Measurements from ENCODE around the gene ADARB2. TPM values are rescaled to one million over a fixed set of nuclear protein-coding genes. Genes with fewer than 3 reads are reported as not detected.

Gene ADARB2
- polyA plus RNA-seq, 1 donor: 0.16 TPM

- no peak for DNase-seq (ENCODE audit: low read depth)
Observed at GRCh38 chr10:1141701-1142100, 595.6 kb downstream of the ADARB2 start.

- DNase-seq (ENCODE audit: low read depth): no peak
Observed at GRCh38 chr10:1141261-1141660, 596.1 kb downstream of the ADARB2 start.

GRCh38 chr10:1138529-1138928, 598.8 kb downstream of the ADARB2 start:
- no peak for DNase-seq (ENCODE audit: low read depth)

DNA sequence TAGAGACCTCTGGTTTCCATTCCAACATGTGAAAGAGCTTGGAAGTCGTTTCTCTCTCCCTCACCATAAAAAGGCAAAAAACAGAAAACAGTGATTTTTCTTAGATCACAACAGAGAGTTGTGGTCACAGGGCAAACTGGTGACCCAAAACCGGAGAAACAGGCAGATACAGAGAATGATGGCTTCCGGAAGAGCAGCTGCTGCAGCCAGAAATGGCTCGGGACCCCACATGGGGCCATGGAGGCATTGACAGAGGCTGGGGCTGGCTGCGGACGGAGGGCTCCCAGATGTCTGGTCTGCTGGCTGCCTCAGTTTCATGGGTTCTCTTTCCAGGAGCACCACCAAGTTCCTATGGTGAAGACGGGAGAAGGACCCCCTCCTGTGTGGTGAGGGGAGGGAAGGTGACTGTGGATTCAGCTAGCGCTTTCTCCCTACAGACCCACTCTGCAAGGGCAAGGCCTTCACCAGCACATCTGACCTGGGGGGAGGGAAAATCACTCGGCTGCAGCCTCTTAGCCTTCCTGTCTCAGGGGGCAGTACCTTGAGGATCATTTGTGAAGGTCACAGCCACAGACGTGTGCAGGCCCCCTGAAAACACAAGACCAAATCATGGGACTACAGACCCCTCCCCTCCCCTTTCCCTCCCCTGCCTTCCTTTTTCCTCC, 599.7 kb downstream of the ADARB2 start:
- DNase-seq (ENCODE audit: low read depth): no peak

DNA sequence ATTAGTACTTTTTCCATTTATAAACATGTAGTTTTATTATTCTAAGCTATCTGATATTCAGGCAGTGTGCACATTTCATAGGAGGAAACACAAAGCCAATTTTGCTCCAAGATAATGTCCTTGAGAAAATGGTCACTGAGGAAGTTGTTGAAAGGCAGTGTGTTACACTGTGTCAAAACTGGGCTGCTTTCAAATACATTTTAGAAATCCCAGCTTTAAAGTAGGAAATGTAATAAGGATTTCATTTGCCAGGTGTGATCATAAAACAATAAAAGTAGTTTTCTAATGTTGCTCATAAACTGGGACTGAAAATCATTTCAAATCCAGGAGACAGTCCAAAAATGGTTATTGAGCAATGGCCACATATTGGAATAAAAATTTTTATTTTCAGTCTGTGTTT, 601.1 kb downstream of the ADARB2 start:
- DNase-seq (ENCODE audit: low read depth): no peak

DNA sequence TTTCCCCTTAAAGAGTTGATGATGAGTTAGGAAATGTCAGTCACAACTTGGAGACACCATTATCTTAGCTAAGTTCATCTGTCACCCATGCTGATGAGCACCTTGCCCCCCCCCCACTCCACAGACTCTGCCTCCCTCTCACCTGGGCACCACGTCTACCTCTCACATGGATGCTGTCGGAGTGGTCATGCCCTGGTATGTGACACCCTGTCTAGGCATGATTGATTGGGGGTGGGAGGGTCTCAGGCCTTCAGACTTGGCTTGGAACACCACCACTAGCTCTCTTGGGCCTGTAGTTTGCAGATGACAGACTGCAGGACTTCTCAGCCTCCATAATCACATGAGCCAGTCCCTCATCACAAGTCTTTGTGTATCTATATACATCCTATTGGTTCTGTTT, 603.2 kb downstream of the ADARB2 start:
- DNase-seq (ENCODE audit: low read depth): no peak

- DNase-seq (ENCODE audit: low read depth): no peak
Observed at GRCh38 chr10:1133495-1134045, 603.8 kb downstream of the ADARB2 start.

DNA sequence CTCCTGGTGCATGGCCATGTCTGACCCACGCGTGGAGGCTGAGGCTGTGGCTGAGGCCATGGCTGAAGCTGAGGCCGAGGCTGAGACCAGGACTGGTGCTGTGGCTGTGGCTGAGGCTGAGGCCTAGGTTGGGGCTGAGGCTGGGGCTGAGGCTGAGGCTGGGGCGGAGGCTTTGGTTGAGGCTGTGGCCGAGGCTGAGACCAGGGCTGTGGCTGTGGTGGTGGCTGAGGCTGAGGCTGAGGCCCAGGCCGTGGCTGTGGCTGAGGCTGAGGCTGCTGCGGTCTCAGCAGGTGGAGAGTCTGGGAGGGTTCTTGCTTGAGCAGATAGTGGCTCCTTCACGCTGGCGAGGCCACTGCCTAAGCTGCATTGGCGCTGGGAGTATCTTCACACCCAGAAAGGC, 604.7 kb downstream of the ADARB2 start:
- no peak for DNase-seq (ENCODE audit: low read depth)

GRCh38 chr10:1130995-1131790, 606.1 kb downstream of the ADARB2 start:
- no peak for DNase-seq (ENCODE audit: low read depth)

DNA sequence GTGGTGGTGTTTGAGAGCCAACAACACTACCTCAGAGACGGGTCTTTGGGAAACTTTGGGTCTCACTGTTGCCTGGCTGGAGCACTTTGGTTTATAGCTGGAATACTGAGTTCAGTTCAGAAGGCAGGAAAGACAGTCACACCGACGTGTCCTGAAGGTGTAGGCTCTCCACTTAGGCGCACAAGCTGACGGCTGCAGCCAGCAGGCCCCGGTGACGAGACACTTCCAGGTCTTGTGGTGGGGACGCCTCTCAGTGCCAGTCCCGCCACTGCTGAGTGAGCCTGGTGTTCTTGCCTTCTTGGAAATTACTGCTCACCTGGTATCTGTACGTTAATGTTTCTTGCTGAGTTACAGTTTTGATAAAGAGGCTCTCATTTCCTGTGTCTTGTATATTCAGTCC, 607.1 kb downstream of the ADARB2 start:
- DNase-seq (ENCODE audit: low read depth): no peak

DNA sequence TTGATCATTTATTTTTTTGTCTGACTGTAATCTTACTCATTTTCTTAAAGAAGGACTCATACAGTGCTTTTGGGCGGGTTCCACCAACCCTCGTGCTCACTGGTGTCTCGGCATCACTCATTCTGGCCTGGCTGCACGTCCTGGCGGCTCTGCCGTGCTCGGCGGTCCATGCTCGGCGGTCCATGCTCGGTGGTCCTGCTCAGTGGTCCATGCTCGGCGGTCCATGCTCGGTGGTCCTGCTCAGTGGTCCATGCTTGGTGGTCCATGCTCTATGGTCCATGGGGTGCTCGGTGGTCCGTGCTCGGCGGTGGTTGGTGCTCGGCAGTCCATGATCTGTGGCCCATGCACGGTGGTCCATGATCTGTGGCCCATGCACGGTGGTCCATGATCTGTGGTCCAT, 608.7 kb downstream of the ADARB2 start:
- no peak for DNase-seq (ENCODE audit: low read depth)

DNA sequence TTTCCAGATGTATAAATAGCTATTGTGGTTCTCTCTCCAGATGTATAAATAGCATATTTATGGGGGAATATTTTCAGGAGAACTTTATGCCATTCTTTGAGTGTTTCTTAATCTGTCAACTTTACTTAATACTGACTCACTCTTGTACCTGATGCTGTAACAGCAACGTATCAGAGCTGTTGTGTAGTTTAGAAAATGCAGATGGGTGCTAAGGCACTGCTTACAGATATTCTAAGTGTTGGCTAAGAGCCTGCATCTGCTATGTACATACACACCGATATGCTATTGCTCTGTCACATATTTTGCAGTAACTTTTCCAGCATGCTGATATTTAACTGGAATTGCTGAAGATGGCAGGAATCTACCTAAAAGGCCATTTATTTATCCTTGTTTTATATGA, 609.2 kb downstream of the ADARB2 start:
- no peak for DNase-seq (ENCODE audit: low read depth)

DNA sequence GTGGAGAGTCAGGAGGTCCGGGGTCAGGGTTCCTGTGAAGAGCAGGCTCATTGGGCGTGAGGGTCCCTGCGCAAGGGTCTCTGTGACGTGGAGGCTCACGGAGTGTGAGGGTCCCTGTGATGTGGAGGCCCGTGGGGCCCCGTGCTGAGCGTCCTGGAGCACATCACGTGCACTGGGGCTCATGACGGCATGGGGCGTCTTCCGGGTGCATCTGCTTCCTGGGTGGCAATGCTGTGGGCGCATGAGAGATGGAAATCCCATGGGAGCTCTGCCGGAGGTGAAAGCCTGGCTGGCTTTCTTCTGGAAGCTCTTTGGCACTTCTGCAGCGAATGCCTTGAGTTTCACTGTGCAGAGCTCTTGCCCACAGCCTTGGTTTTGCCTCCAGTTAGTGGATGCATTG, 609.7 kb downstream of the ADARB2 start:
- no peak for DNase-seq (ENCODE audit: low read depth)
